Astrocyte (in vitro differentiated cells and primary cell): ENCODE results near the gene RABGGTA.

Experiments used
- EZH2 ChIP-seq: IDR thresholded peaks from 2 replicates; pipeline ENCODE4 v1.6.1; 2012; ENCODE audit warnings: mild to moderate bottlenecking, low read length, inconsistent platforms; ENCODE audit not compliant: insufficient read depth
- TF ChIP-seq, protein P1 (sequence below): IDR thresholded peaks from 2 replicates; pipeline ENCODE4 v1.5.1; 2011; ENCODE audit warnings: low read depth, mild to moderate bottlenecking, inconsistent platforms, low read length, moderate library complexity; ENCODE audit not compliant: insufficient read depth

DNA sequence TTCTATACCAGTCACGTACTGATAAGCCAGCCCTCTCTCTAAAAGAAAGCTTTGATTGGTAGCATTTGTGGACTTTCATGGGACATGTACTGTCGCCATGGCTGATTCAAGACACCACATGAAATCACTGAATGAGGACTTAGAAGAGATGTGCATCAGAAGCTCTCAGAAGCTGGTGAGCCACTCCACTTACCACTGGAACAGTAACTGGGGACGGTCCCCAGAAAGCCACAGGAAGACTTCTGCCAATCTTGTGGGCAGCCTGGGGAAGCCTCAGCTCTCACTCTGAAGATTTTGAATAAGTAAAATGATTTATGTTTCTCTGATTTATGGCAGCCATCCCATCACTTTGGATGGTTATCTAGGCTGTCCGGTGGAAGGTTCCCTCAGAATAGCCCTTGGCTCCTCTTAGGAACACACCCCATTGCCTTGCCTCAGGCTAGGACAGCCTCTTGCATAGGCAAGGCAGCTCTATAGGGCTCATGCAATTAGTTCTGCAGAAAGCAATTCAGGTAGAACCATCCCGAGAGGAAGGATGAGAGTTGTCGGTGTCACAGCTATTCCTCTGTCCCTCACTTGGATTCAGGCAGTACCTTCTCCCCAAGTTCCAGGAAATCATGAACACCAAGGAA is 18.4 kb upstream of the RABGGTA start:
- TF ChIP-seq, protein P1, sequence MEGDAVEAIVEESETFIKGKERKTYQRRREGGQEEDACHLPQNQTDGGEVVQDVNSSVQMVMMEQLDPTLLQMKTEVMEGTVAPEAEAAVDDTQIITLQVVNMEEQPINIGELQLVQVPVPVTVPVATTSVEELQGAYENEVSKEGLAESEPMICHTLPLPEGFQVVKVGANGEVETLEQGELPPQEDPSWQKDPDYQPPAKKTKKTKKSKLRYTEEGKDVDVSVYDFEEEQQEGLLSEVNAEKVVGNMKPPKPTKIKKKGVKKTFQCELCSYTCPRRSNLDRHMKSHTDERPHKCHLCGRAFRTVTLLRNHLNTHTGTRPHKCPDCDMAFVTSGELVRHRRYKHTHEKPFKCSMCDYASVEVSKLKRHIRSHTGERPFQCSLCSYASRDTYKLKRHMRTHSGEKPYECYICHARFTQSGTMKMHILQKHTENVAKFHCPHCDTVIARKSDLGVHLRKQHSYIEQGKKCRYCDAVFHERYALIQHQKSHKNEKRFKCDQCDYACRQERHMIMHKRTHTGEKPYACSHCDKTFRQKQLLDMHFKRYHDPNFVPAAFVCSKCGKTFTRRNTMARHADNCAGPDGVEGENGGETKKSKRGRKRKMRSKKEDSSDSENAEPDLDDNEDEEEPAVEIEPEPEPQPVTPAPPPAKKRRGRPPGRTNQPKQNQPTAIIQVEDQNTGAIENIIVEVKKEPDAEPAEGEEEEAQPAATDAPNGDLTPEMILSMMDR = no peak
- TF ChIP-seq EZH2 = no peak
